IMR-90 (cell line): Measurements from ENCODE around the gene GBF1. TPM values are rescaled to one million over a fixed set of nuclear protein-coding genes. Genes with fewer than 3 reads are reported as not detected.

Experiments used
- ATAC-seq: fragments of 200-7000 bp; cut with Tn5 transposase; 2 replicates; pipeline ENCODE4 v1.9.1; 2020; ENCODE audit warnings: low read depth, mild to moderate bottlenecking, moderate library complexity
- BruUV-seq: library from RNA; stranded (reverse); fragments of 400-500 nt; replicated peaks from 2 replicates; lab custom pipeline; 2021; lab: Mats Ljungman, UMichigan
- CTCF ChIA-PET: fragments of 300-600 bp; formaldehyde crosslinking; extraction: SDS; loops from one replicate; lab custom pipeline; 2021; ENCODE audit warnings: antibody characterized with exemption; lab: Yijun Ruan, JAX
- POLR2A ChIA-PET: fragments of 300-600 bp; sonication (Branson Sonifier 250); formaldehyde crosslinking; loops from one replicate; lab custom pipeline; 2022; ENCODE audit warnings: antibody characterized with exemption; ENCODE audit not compliant: unreplicated experiment; lab: Charles Lee
- DNase-seq: peaks from one replicate; pipeline ENCODE4 v3.0.0; 2013
- H2AFZ ChIP-seq: replicated peaks from 2 replicates; pipeline ENCODE3; 2013; ENCODE audit warnings: low read length, mild to moderate bottlenecking; ENCODE audit not compliant: poor library complexity
- H2AK5ac ChIP-seq: 2 replicates; pipeline ENCODE4 v1.6.1; 2013; ENCODE audit warnings: low read depth, low read length, inconsistent platforms
- H2AK9ac ChIP-seq: replicated peaks from 2 replicates; pipeline ENCODE3; 2013; ENCODE audit warnings: mild to moderate bottlenecking, low read depth, low read length, moderate library complexity; ENCODE audit not compliant: poor library complexity
- H2BK120ac ChIP-seq: 2 replicates; pipeline ENCODE4 v1.6.1; 2013; ENCODE audit warnings: low read depth, low read length, inconsistent platforms
- H2BK15ac ChIP-seq: 3 replicates; pipeline ENCODE4 v1.6.1; 2013; ENCODE audit warnings: low read depth, low read length, inconsistent platforms
- H2BK20ac ChIP-seq: 2 replicates; pipeline ENCODE4 v1.6.1; 2013; ENCODE audit warnings: low read depth, mild to moderate bottlenecking, inconsistent platforms, low read length, moderate library complexity
- H2BK5ac ChIP-seq: 2 replicates; pipeline ENCODE4 v1.6.1; 2013; ENCODE audit warnings: mild to moderate bottlenecking, low read depth, low read length, inconsistent platforms; ENCODE audit not compliant: poor library complexity, severe bottlenecking
- H3K14ac ChIP-seq: replicated peaks from 2 replicates; pipeline ENCODE4 v1.6.1; 2013; ENCODE audit warnings: low read depth, low read length, inconsistent platforms
- H3K18ac ChIP-seq: 2 replicates; pipeline ENCODE4 v1.6.1; 2013; ENCODE audit warnings: low read depth, low read length, control low read depth
- H3K23ac ChIP-seq: 2 replicates; pipeline ENCODE4 v1.6.1; 2013; ENCODE audit warnings: low read depth, low read length, inconsistent platforms
- H3K27ac ChIP-seq: 2 replicates; pipeline ENCODE4 v1.5.1; 2013; ENCODE audit warnings: mild to moderate bottlenecking, control low read depth, low read length; ENCODE audit not compliant: insufficient read depth
- H3K27me3 ChIP-seq: 2 replicates; pipeline ENCODE4 v1.6.1; 2013; ENCODE audit warnings: low read length; ENCODE audit not compliant: control insufficient read depth, insufficient read depth
- H3K36me3 ChIP-seq: 2 replicates; pipeline ENCODE4 v1.6.1; 2013; ENCODE audit warnings: low read length, mixed read lengths; ENCODE audit not compliant: control insufficient read depth, insufficient read depth
- H3K4ac ChIP-seq: 2 replicates; pipeline ENCODE4 v1.6.1; 2013; ENCODE audit warnings: low read depth, low read length, inconsistent platforms
- H3K4me1 ChIP-seq: 2 replicates; pipeline ENCODE4 v1.6.1; 2013; ENCODE audit warnings: low read length, mixed read lengths; ENCODE audit not compliant: control insufficient read depth, insufficient read depth
- H3K4me2 ChIP-seq: 2 replicates; pipeline ENCODE4 v1.6.1; 2013; ENCODE audit warnings: low read depth, mild to moderate bottlenecking, control low read depth, low read length, moderate library complexity
- H3K4me3 ChIP-seq: 2 replicates; pipeline ENCODE4 v1.5.1; 2013; ENCODE audit warnings: low read depth, mild to moderate bottlenecking, control low read depth, low read length, moderate library complexity; ENCODE audit not compliant: insufficient read depth
- H3K56ac ChIP-seq: 2 replicates; pipeline ENCODE4 v1.6.1; 2013; ENCODE audit warnings: low read length, inconsistent platforms; ENCODE audit not compliant: insufficient read depth; ENCODE audit errors: extremely low read depth
- H3K79me1 ChIP-seq, 2 experiments: 2 replicates each; pipeline ENCODE4 v1.6.1; 2013; ENCODE audit warnings: low read length in 2 of 2, inconsistent platforms in 1 of 2, low read depth in 1 of 2
- H3K9ac ChIP-seq: 2 replicates; pipeline ENCODE4 v1.6.1; 2013; ENCODE audit warnings: low read depth, low read length, control low read depth
- H3K9me1 ChIP-seq: 2 replicates; pipeline ENCODE4 v1.6.1; 2013; ENCODE audit warnings: low read length, inconsistent platforms; ENCODE audit not compliant: insufficient read depth
- H3K9me3 ChIP-seq: 2 replicates; pipeline ENCODE4 v1.6.1; 2013; ENCODE audit warnings: low read length; ENCODE audit not compliant: control insufficient read depth, insufficient read depth
- H4K20me1 ChIP-seq: 2 replicates; pipeline ENCODE4 v1.6.1; 2013; ENCODE audit warnings: low read length, inconsistent platforms; ENCODE audit not compliant: insufficient read depth
- H4K5ac ChIP-seq: 2 replicates; pipeline ENCODE4 v1.6.1; 2013; ENCODE audit warnings: mild to moderate bottlenecking, low read depth, low read length, control low read depth
- H4K8ac ChIP-seq, 2 experiments: 2 replicates each; pipeline ENCODE4 v1.6.1; 2013; ENCODE audit warnings: low read depth in 2 of 2, low read length in 2 of 2, control low read depth in 1 of 2, inconsistent platforms in 1 of 2
- H4K91ac ChIP-seq: 2 replicates; pipeline ENCODE4 v1.6.1; 2013; ENCODE audit warnings: low read depth, low read length, inconsistent platforms; ENCODE audit not compliant: insufficient read depth
- BHLHE40 ChIP-seq: fragments of 150-350 bp; IDR thresholded peaks from 2 replicates; pipeline ENCODE4 v1.6.1; 2016; ENCODE audit warnings: mild to moderate bottlenecking, low read depth, low read length
- CHD1 ChIP-seq: IDR thresholded peaks from 2 replicates; pipeline ENCODE4 v1.6.1; 2012; ENCODE audit warnings: low read depth, low read length, improper control_type of control experiment
- FOS ChIP-seq: fragments of 150-350 bp; IDR thresholded peaks from 2 replicates; pipeline ENCODE4 v1.6.1; 2016; ENCODE audit warnings: low read depth, low read length
- MAZ ChIP-seq: IDR thresholded peaks from 2 replicates; pipeline ENCODE4 v1.6.1; 2012; ENCODE audit warnings: low read depth, mild to moderate bottlenecking, low read length, improper control_type of control experiment, moderate library complexity, borderline replicate concordance
- MXI1 ChIP-seq: IDR thresholded peaks from 2 replicates; pipeline ENCODE4 v1.6.1; 2012; ENCODE audit warnings: low read depth, mild to moderate bottlenecking, low read length, moderate library complexity, borderline replicate concordance
- NFE2L2 ChIP-seq: fragments of 150-350 bp; IDR thresholded peaks from 2 replicates; pipeline ENCODE4 v1.6.1; 2016; ENCODE audit warnings: low read depth, mild to moderate bottlenecking, low read length
- POLR2A ChIP-seq: IDR thresholded peaks from 2 replicates; pipeline ENCODE4 v1.6.1; 2012; ENCODE audit warnings: mild to moderate bottlenecking, low read depth, low read length
- RAD21 ChIP-seq: IDR thresholded peaks from 2 replicates; pipeline ENCODE4 v1.6.1; 2012; ENCODE audit warnings: low read length, improper control_type of control experiment
- RCOR1 ChIP-seq: IDR thresholded peaks from 2 replicates; pipeline ENCODE4 v1.6.1; 2012; ENCODE audit warnings: mild to moderate bottlenecking, low read length, improper control_type of control experiment; ENCODE audit not compliant: insufficient replicate concordance
- RFX5 ChIP-seq: IDR thresholded peaks from 2 replicates; pipeline ENCODE4 v1.8.0; 2012; ENCODE audit warnings: low read depth, mild to moderate bottlenecking, low read length, moderate library complexity
- SMC3 ChIP-seq: fragments of 150-350 bp; IDR thresholded peaks from 2 replicates; pipeline ENCODE4 v1.6.1; 2016; ENCODE audit warnings: low read depth, mild to moderate bottlenecking, antibody characterized with exemption, low read length, moderate library complexity
- WGBS, 2 experiments: methylation state at CpG; one replicate each; pipeline versions ENCODE4 v1.1.5 to v1.1.7; 2013; ENCODE audit warnings: missing lambda C conversion rate in 2 of 2; ENCODE audit not compliant: insufficient read length in 1 of 2; ENCODE audit errors: extremely low coverage in 2 of 2; 5-methylcytosine and 5-hydroxymethylcytosine counted together
- dilution Hi-C: fragments of 300-500 bp; cut with HindIII; formaldehyde crosslinking; loops from one replicate; pipeline ENCODE4 v1.14.3; 2018; ENCODE audit warnings: low sequenced_read_pairs; ENCODE audit not compliant: unreplicated experiment
- in situ Hi-C: fragments of 300-500 bp; cut with MboI; formaldehyde crosslinking; loops from 3 replicates; pipeline ENCODE4 v1.14.3; 2019; ENCODE audit warnings: low sequenced_read_pairs, inconsistent platforms, mixed read lengths
- intact Hi-C: fragments of 100-400 bp; cut with micrococcal nuclease; formaldehyde crosslinking; loops from 2 replicates; pipeline ENCODE4 v1.10.0; 2022
- polyA plus RNA-seq, 3 experiments: library from polyadenylated mRNA; depleted of rRNA; stranded (reverse); fragments of >200 nt; gene quantifications; 2 replicates each; pipeline ENCODE4 v1.2.3, GENCODE V29; 2012; ENCODE audit warnings: low replicate concordance in 1 of 3
- total RNA-seq: library from RNA; depleted of rRNA; stranded (reverse); fragments of >200 nt; gene quantifications from 2 replicates; pipeline ENCODE4 v1.2.3, GENCODE V29; 2012
- TF ChIP-seq, protein P1 (sequence below): conservative IDR thresholded peaks from 2 replicates; pipeline ENCODE4 v1.5.1; 2012; ENCODE audit warnings: mild to moderate bottlenecking, low read depth, low read length, improper control_type of control experiment

GBF1 gene
- total and polyA plus RNA-seq, 2 of the 4 experiments (the other 2 are of a cell fraction), result 38.7 to 40.1 TPM

DNA sequence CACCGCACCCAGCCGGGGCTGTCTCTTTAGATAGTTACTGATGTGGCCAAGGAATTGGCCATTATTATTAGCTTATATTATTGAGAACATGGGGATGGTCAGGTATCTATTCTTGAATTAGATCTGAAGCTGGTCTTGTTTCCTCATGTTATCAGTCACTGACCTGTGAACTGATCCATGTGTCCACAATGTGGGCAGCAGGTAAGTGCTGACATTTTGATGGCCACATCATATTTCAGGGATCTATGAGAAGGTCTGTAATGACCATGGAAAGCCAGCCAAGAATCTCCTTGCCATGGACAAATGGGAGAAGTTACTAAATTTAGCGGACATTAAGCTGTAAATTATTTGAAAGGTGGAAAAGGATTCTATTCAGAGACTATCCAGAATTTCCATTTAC lies 61.4 kb downstream of the GBF1 start:
- no peak overlapping the region for H2BK120ac ChIP-seq
- H4K8ac ChIP-seq, result no peak overlapping the region
- no peak overlapping the region for H2BK15ac ChIP-seq
- TF ChIP-seq MAZ (no peak), RAD21 (no peak), RCOR1 (no peak), FOS (no peak), RFX5 (no peak), SMC3 (no peak), MXI1 (no peak), BHLHE40 (no peak), NFE2L2 (no peak), POLR2A (no peak), CHD1 (no peak)
- TF ChIP-seq, protein P1, sequence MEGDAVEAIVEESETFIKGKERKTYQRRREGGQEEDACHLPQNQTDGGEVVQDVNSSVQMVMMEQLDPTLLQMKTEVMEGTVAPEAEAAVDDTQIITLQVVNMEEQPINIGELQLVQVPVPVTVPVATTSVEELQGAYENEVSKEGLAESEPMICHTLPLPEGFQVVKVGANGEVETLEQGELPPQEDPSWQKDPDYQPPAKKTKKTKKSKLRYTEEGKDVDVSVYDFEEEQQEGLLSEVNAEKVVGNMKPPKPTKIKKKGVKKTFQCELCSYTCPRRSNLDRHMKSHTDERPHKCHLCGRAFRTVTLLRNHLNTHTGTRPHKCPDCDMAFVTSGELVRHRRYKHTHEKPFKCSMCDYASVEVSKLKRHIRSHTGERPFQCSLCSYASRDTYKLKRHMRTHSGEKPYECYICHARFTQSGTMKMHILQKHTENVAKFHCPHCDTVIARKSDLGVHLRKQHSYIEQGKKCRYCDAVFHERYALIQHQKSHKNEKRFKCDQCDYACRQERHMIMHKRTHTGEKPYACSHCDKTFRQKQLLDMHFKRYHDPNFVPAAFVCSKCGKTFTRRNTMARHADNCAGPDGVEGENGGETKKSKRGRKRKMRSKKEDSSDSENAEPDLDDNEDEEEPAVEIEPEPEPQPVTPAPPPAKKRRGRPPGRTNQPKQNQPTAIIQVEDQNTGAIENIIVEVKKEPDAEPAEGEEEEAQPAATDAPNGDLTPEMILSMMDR, result no peak
- H3K14ac ChIP-seq, result no peak overlapping the region
- H3K4me3 ChIP-seq, result no peak overlapping the region
- no peak overlapping the region for H2BK5ac ChIP-seq
- H2BK20ac ChIP-seq, result no peak overlapping the region
- no peak overlapping the region for H3K4me2 ChIP-seq
- no peak overlapping the region for H4K5ac ChIP-seq
- H3K36me3 ChIP-seq, result peaks cover 2% of the 10 kb centered on the region; the same call in 1 of the 2 replicates
- POLR2A ChIA-PET, result no interaction called here
- no peak for DNase-seq
- no peak overlapping the region for H3K18ac ChIP-seq
- H3K27me3 ChIP-seq, result no peaks in the 10 kb centered on the region
- no peak overlapping the region for H3K56ac ChIP-seq
- no TSS peak for BruUV-seq
- in situ Hi-C loops (no loop called here), intact Hi-C loops (no loop called here), dilution Hi-C loops (no loop called here)
- no peak for ATAC-seq
- H2AFZ ChIP-seq, result no peak overlapping the region
- H3K27ac ChIP-seq, result no peak overlapping the region
- no peak overlapping the region for H3K4ac ChIP-seq
- H3K79me1 ChIP-seq, result peaks cover 27 to 76% of the 10 kb centered on the region in 2 experiments
- H3K4me1 ChIP-seq, result peaks cover 11% of the 10 kb centered on the region
- no peaks in the 10 kb centered on the region for H3K9me3 ChIP-seq
- H4K20me1 ChIP-seq, result peaks cover 30% of the 10 kb centered on the region
- CTCF ChIA-PET, result no interaction called here
- no peak overlapping the region for H3K9ac ChIP-seq
- no peak overlapping the region for H2AK5ac ChIP-seq
- peaks cover 14% of the 10 kb centered on the region for H3K9me1 ChIP-seq
- no CpG with 5 or more reads among the region's 3 CpGs for WGBS, 2 experiments
- no peak overlapping the region for H4K91ac ChIP-seq
- H3K23ac ChIP-seq, result no peak overlapping the region
- no peak overlapping the region for H2AK9ac ChIP-seq
